ENCODE results near the gene ZNF33A.
"Not testable (repeated sequence)": the region's sequence is repeated elsewhere in the genome, so short reads cannot be mapped to it uniquely, and the experiment has no call there.

Gene ZNF33A

GRCh38 chr10:37976880-37977203, 33.6 kb upstream of the ZNF33A start:
- no peaks in the 10 kb centered on the region for H3K79me2 ChIP-seq (ENCODE audit: control insufficient read depth, insufficient read depth, low read length)
- H2BK5ac ChIP-seq (ENCODE audit: low read length) = no peak overlapping the region
- no peaks in the 10 kb centered on the region for H3K79me1 ChIP-seq (ENCODE audit: low read length)
- H2AK5ac ChIP-seq (ENCODE audit: low read length) = no peak overlapping the region
- no peak overlapping the region for H3K4me2 ChIP-seq (ENCODE audit: low read length)
- H3K18ac ChIP-seq (ENCODE audit: low read length) = no peak overlapping the region
- no peaks in the 10 kb centered on the region for H3K27me3 ChIP-seq (ENCODE audit: insufficient read depth, low read length, poor library complexity)
- no peak overlapping the region for H3K27ac ChIP-seq (ENCODE audit: low read depth, low read length)
- no peak overlapping the region for H3K4me3 ChIP-seq (ENCODE audit: low read length)
- no peak for DNase-seq
- no peaks in the 10 kb centered on the region for H3K4me1 ChIP-seq (ENCODE audit: control insufficient read depth, low read depth, low read length)
- no peak overlapping the region for H2BK120ac ChIP-seq (ENCODE audit: low read depth, low read length)
- no peak overlapping the region for H4K8ac ChIP-seq (ENCODE audit: low read depth, low read length)
- WGBS (ENCODE audit: extremely low coverage, insufficient coverage, low lambda C conversion rate) = no CpG with 5 or more reads among the region's 9 CpGs
- no peak overlapping the region for H3K56ac ChIP-seq (ENCODE audit: low read length)
- peak overlapping the region; percentile 5 for H3K9ac ChIP-seq (ENCODE audit: low read length)
- H4K5ac ChIP-seq (ENCODE audit: low read length) = no peak overlapping the region
- no peak overlapping the region for H3K23ac ChIP-seq (ENCODE audit: low read length)
- H3K36me3 ChIP-seq (ENCODE audit: control insufficient read depth, insufficient read depth, low read length) = no peaks in the 10 kb centered on the region
- no peak overlapping the region for H2BK15ac ChIP-seq (replicated peaks; ENCODE audit: low read depth)
- H3K4ac ChIP-seq (ENCODE audit: low read depth, low read length) = no peak overlapping the region

- H3K23ac ChIP-seq (ENCODE audit: low read length) = no peak overlapping the region
- H4K5ac ChIP-seq (ENCODE audit: low read length) = no peak overlapping the region
- H3K4me3 ChIP-seq (ENCODE audit: low read length) = no peak overlapping the region
- H3K18ac ChIP-seq (ENCODE audit: low read length) = no peak overlapping the region
- DNase-seq = no peak
- no peak overlapping the region for H2BK15ac ChIP-seq (replicated peaks; ENCODE audit: low read depth)
- no peak overlapping the region for H3K56ac ChIP-seq (ENCODE audit: low read length)
- H3K79me1 ChIP-seq (ENCODE audit: low read length) = no peaks in the 10 kb centered on the region
- H2AK5ac ChIP-seq (ENCODE audit: low read length) = no peak overlapping the region
- H3K9ac ChIP-seq (ENCODE audit: low read length) = no peak overlapping the region
- H3K27ac ChIP-seq (ENCODE audit: low read depth, low read length) = no peak overlapping the region
- WGBS (ENCODE audit: extremely low coverage, insufficient coverage, low lambda C conversion rate) = no CpG with 5 or more reads among the region's 2 CpGs
- no peaks in the 10 kb centered on the region for H3K36me3 ChIP-seq (ENCODE audit: control insufficient read depth, insufficient read depth, low read length)
- no peak overlapping the region for H4K8ac ChIP-seq (ENCODE audit: low read depth, low read length)
- no peak overlapping the region for H2BK120ac ChIP-seq (ENCODE audit: low read depth, low read length)
- H3K4ac ChIP-seq (ENCODE audit: low read depth, low read length) = no peak overlapping the region
- H3K79me2 ChIP-seq (ENCODE audit: control insufficient read depth, insufficient read depth, low read length) = no peaks in the 10 kb centered on the region
- H2BK5ac ChIP-seq (ENCODE audit: low read length) = no peak overlapping the region
- H3K27me3 ChIP-seq (ENCODE audit: insufficient read depth, low read length, poor library complexity) = no peaks in the 10 kb centered on the region
- no peak overlapping the region for H3K4me2 ChIP-seq (ENCODE audit: low read length)
- no peaks in the 10 kb centered on the region for H3K4me1 ChIP-seq (ENCODE audit: control insufficient read depth, low read depth, low read length)
These were observed 18.8 kb upstream of the ZNF33A start for GRCh38 chr10:37991655-37992054.

GRCh38 chr10:37992083-37992482, 18.4 kb upstream of the ZNF33A start:
- no peak overlapping the region for H3K4me3 ChIP-seq (ENCODE audit: low read length)
- WGBS (ENCODE audit: extremely low coverage, insufficient coverage, low lambda C conversion rate) = no CpG with 5 or more reads among the region's 3 CpGs
- no peak for DNase-seq
- no peaks in the 10 kb centered on the region for H3K4me1 ChIP-seq (ENCODE audit: control insufficient read depth, low read depth, low read length)
- no peak overlapping the region for H3K56ac ChIP-seq (ENCODE audit: low read length)
- H2AK5ac ChIP-seq (ENCODE audit: low read length) = no peak overlapping the region
- no peak overlapping the region for H3K4me2 ChIP-seq (ENCODE audit: low read length)
- no peak overlapping the region for H4K5ac ChIP-seq (ENCODE audit: low read length)
- H4K8ac ChIP-seq (ENCODE audit: low read depth, low read length) = no peak overlapping the region
- H3K23ac ChIP-seq (ENCODE audit: low read length) = no peak overlapping the region
- no peaks in the 10 kb centered on the region for H3K79me1 ChIP-seq (ENCODE audit: low read length)
- no peak overlapping the region for H3K4ac ChIP-seq (ENCODE audit: low read depth, low read length)
- no peaks in the 10 kb centered on the region for H3K27me3 ChIP-seq (ENCODE audit: insufficient read depth, low read length, poor library complexity)
- H2BK120ac ChIP-seq (ENCODE audit: low read depth, low read length) = no peak overlapping the region
- no peak overlapping the region for H3K27ac ChIP-seq (ENCODE audit: low read depth, low read length)
- no peak overlapping the region for H2BK15ac ChIP-seq (replicated peaks; ENCODE audit: low read depth)
- no peaks in the 10 kb centered on the region for H3K36me3 ChIP-seq (ENCODE audit: control insufficient read depth, insufficient read depth, low read length)
- H3K18ac ChIP-seq (ENCODE audit: low read length) = no peak overlapping the region
- H2BK5ac ChIP-seq (ENCODE audit: low read length) = no peak overlapping the region
- no peaks in the 10 kb centered on the region for H3K79me2 ChIP-seq (ENCODE audit: control insufficient read depth, insufficient read depth, low read length)
- H3K9ac ChIP-seq (ENCODE audit: low read length) = no peak overlapping the region

GRCh38 chr10:37998920-37999319, 11.6 kb upstream of the ZNF33A start:
- H2AK5ac ChIP-seq (ENCODE audit: low read length); H3K36me3 ChIP-seq (ENCODE audit: control insufficient read depth, insufficient read depth, low read length); H3K18ac ChIP-seq (ENCODE audit: low read length); H3K27me3 ChIP-seq (ENCODE audit: insufficient read depth, low read length, poor library complexity); H4K8ac ChIP-seq (ENCODE audit: low read depth, low read length); H2BK5ac ChIP-seq (ENCODE audit: low read length); H2BK120ac ChIP-seq (ENCODE audit: low read depth, low read length); H3K79me1 ChIP-seq (ENCODE audit: low read length); H3K4me3 ChIP-seq (ENCODE audit: low read length); DNase-seq; H4K5ac ChIP-seq (ENCODE audit: low read length); H3K23ac ChIP-seq (ENCODE audit: low read length); H2BK15ac ChIP-seq (replicated peaks; ENCODE audit: low read depth); H3K56ac ChIP-seq (ENCODE audit: low read length); H3K4ac ChIP-seq (ENCODE audit: low read depth, low read length); H3K9ac ChIP-seq (ENCODE audit: low read length); H3K4me1 ChIP-seq (ENCODE audit: control insufficient read depth, low read depth, low read length); H3K79me2 ChIP-seq (ENCODE audit: control insufficient read depth, insufficient read depth, low read length); H3K27ac ChIP-seq (ENCODE audit: low read depth, low read length); H3K4me2 ChIP-seq (ENCODE audit: low read length): not testable (repeated sequence)
- WGBS (ENCODE audit: extremely low coverage, insufficient coverage, low lambda C conversion rate) = no CpG with 5 or more reads among the region's 3 CpGs

- H4K8ac ChIP-seq (ENCODE audit: low read depth, low read length) = not testable (repeated sequence)
These were observed 10.0 kb upstream of the ZNF33A start for GRCh38 chr10:38000474-38000873.

GRCh38 chr10:38003026-38003425, 7.4 kb upstream of the ZNF33A start:
- Histone ChIP-seq H3K56ac (ENCODE audit: low read length) (no peak overlapping the region), H3K79me1 (ENCODE audit: low read length) (no peaks in the 10 kb centered on the region), H3K18ac (ENCODE audit: low read length) (no peak overlapping the region), H3K4me1 (ENCODE audit: control insufficient read depth, low read depth, low read length) (no peaks in the 10 kb centered on the region), H3K9ac (ENCODE audit: low read length) (no peak overlapping the region), H3K27ac (ENCODE audit: low read depth, low read length) (no peak overlapping the region), H4K8ac (ENCODE audit: low read depth, low read length) (no peak overlapping the region), H3K79me2 (ENCODE audit: control insufficient read depth, insufficient read depth, low read length) (no peaks in the 10 kb centered on the region), H3K27me3 (ENCODE audit: insufficient read depth, low read length, poor library complexity) (no peaks in the 10 kb centered on the region), H3K36me3 (ENCODE audit: control insufficient read depth, insufficient read depth, low read length) (no peaks in the 10 kb centered on the region), H2BK120ac (ENCODE audit: low read depth, low read length) (no peak overlapping the region), H2BK15ac (replicated peaks; ENCODE audit: low read depth) (no peak overlapping the region), H3K23ac (ENCODE audit: low read length) (no peak overlapping the region), H3K4me3 (ENCODE audit: low read length) (no peak overlapping the region), H3K4ac (ENCODE audit: low read depth, low read length) (no peak overlapping the region), H2BK5ac (ENCODE audit: low read length) (no peak overlapping the region), H3K4me2 (ENCODE audit: low read length) (no peak overlapping the region), H2AK5ac (ENCODE audit: low read length) (no peak overlapping the region), H4K5ac (ENCODE audit: low read length) (no peak overlapping the region)
- WGBS (ENCODE audit: extremely low coverage, insufficient coverage, low lambda C conversion rate) = no CpG with 5 or more reads among the region's 6 CpGs
- DNase-seq = no peak

More at GRCh38 chr10:38000474-38000873, 10.0 kb upstream of the ZNF33A start:
- not testable (repeated sequence) for H3K9ac ChIP-seq (ENCODE audit: low read length); DNase-seq; H3K23ac ChIP-seq (ENCODE audit: low read length); H2BK120ac ChIP-seq (ENCODE audit: low read depth, low read length); H3K27me3 ChIP-seq (ENCODE audit: insufficient read depth, low read length, poor library complexity); H3K18ac ChIP-seq (ENCODE audit: low read length); H3K4ac ChIP-seq (ENCODE audit: low read depth, low read length); H4K5ac ChIP-seq (ENCODE audit: low read length); H2AK5ac ChIP-seq (ENCODE audit: low read length); H2BK5ac ChIP-seq (ENCODE audit: low read length); H3K27ac ChIP-seq (ENCODE audit: low read depth, low read length); H3K56ac ChIP-seq (ENCODE audit: low read length); H3K4me3 ChIP-seq (ENCODE audit: low read length); H3K79me1 ChIP-seq (ENCODE audit: low read length); H3K4me2 ChIP-seq (ENCODE audit: low read length); H3K4me1 ChIP-seq (ENCODE audit: control insufficient read depth, low read depth, low read length); H2BK15ac ChIP-seq (replicated peaks; ENCODE audit: low read depth); H3K79me2 ChIP-seq (ENCODE audit: control insufficient read depth, insufficient read depth, low read length); H3K36me3 ChIP-seq (ENCODE audit: control insufficient read depth, insufficient read depth, low read length)
- no CpG with 5 or more reads among the region's 1 CpG for WGBS (ENCODE audit: extremely low coverage, insufficient coverage, low lambda C conversion rate)

Data from mesendoderm (in vitro differentiated cells).